Measurements from ENCODE around the gene HECA. TPM values are rescaled to one million over a fixed set of nuclear protein-coding genes. Genes with fewer than 3 reads are reported as not detected.

The HECA gene
- total and polyA plus RNA-seq, 10 of the 15 experiments (the other 5 are each of a cell fraction or from before 2014, with no cell fraction given) = 0.52 to 7.2 (median 2.7) TPM

DNA sequence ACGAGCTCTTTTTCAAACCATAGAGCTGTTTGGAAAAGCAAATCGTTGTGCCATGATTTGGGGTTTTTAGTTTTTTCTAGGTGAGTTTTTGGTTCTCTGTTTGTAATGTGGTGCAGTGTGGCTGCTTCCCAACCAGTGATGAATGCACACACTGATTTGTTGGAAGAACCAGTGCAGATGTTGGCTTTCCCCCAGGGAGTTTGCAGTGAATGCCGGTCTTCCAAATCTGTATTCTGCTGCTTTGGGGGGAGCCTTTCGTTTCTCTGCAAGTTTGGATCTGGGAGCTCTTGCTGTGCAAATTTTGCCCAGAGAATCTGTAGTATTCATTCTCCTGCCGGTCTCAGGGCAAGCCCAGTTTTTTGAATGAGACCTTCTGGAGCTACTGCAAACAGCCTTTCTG, 14.5 kb downstream of the HECA start:
- intact Hi-C loops (cut with micrococcal nuclease; ENCODE audit: unreplicated experiment) (no loop called here), in situ Hi-C loops (cut with MboI) (no loop called here)
- ChIA-PET POLR2A (interaction anchor here (1.1 kb wide), 2 partner anchors 11 to 28 kb away, joined by 3 read pairs; no protein-coding TSS in a partner anchor), RAD21 (ENCODE audit: unreplicated experiment) (interaction anchor here (0.8 kb wide), 1 partner anchor 13 kb away, joined by 4 read pairs; no protein-coding TSS in a partner anchor), SMC1A (ENCODE audit: uncharacterized antibody, unreplicated experiment) (interaction anchor here (0.8 to 1.5 kb wide), 4 partner anchors 12 to 216 kb away, joined by 3 to 4 read pairs (median 3); no protein-coding TSS in a partner anchor), CTCF (interaction anchor here (1.0 kb wide), 1 partner anchor 215 kb away, joined by 3 read pairs; no protein-coding TSS in a partner anchor)
- Histone ChIP-seq H3K4me3 (no peak overlapping the region), H3K4me2 (ENCODE audit: control insufficient read depth, insufficient read depth) (no peak overlapping the region), H3K9me3 (replicated peaks; ENCODE audit: control insufficient read depth, insufficient read depth, low read length) (no peaks in the 10 kb centered on the region), H3K79me2 (ENCODE audit: control insufficient read depth, insufficient read depth, low read length) (no peaks in the 10 kb centered on the region), H3K36me3 (ENCODE audit: control insufficient read depth in 2 of 2, insufficient read depth in 2 of 2, low read length in 1 of 2) (no peaks in the 10 kb centered on the region), H3K27ac (ENCODE audit: control insufficient read depth, insufficient read depth) (no peak overlapping the region), H3K27me3 (replicated peaks in 1 of 2; ENCODE audit: control insufficient read depth in 2 of 2, insufficient read depth in 2 of 2, low read length in 1 of 2) (no peaks in the 10 kb centered on the region), H4K20me1 (ENCODE audit: control insufficient read depth, insufficient read depth) (no peaks in the 10 kb centered on the region), H3K4me1 (ENCODE audit: control insufficient read depth, insufficient read depth, low read length) (no peaks in the 10 kb centered on the region), H2AFZ (ENCODE audit: control insufficient read depth, low read depth, low read length) (no peak overlapping the region), H3K9ac (ENCODE audit: control insufficient read depth, insufficient read depth, low read length) (no peak overlapping the region)
- BruUV-seq (replicated peaks) = no TSS peak
- ATAC-seq = no peak
- TF ChIP-seq CREB1 (IDR thresholded peaks at IDR 0.05; ENCODE audit: low read depth) = no peak
- TF ChIP-seq ASH2L (IDR thresholded peaks at IDR 0.05; ENCODE audit: borderline replicate concordance, low read depth) = no peak
- TF ChIP-seq ZNF24 (IDR thresholded peaks at IDR 0.05) = no peak
- TF ChIP-seq PKNOX1 (IDR thresholded peaks at IDR 0.05) = no peak
- TF ChIP-seq ESRRA (IDR thresholded peaks at IDR 0.05; ENCODE audit: low read length) = no peak
- TF ChIP-seq SMAD5 (IDR thresholded peaks at IDR 0.05; ENCODE audit: low read depth) = no peak
- TF ChIP-seq E2F4 (IDR thresholded peaks at IDR 0.05; ENCODE audit: low read depth, low read length) = no peak
- TF ChIP-seq TCF7 (IDR thresholded peaks at IDR 0.05; ENCODE audit: borderline replicate concordance) = no peak
- 59% methylated on average over 5 of the region's 5 CpGs for WGBS (ENCODE audit: insufficient coverage, insufficient replicate concordance, low lambda C conversion rate, missing lambda C conversion rate)
- no peak for FAIRE-seq
- DNase-seq (ENCODE audit: low read depth, low spot score) = no peak
